ENCODE measurements around the gene RAET1G.

DNA sequence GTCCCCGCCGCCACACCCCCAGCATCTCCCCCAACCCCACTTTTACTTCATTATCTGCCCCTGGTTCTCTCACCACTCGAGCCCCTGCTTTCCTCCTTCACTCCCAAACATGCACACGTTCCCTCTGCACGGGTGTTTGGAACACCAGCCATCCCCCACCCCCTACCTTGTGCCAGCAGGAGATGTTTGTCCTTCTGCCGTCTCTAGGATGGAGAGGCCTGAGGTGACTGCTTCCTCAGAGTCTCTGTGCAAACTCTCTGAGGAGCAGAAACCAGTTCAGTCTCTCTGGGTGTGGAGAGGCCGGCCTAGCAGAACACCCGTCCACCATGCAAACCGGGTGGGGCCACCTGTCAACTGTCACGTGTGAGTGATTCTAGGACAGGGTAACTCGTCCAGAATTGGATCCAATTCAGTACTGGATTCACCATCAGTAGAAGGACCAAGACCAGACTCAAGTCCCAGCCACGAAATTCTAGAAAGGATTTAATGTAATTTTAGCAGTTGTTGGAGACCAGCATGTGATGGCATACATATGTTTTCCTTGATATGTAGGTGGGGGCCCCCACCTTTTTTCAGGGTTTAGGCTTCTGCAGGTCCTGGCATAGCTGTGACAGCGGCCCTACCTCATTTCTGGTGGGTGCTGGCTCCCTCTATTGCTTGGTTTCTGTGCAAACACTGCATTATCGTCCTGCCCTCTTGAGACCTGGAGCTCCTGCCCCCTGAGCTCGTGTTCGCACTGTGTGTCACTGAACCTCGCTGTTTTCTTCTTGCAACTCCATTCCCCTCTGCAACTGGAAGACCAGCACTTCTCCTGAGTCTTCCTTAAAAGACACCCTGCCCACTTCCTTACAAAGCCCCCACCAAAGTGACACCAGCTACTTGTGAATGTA lies 24.8 kb downstream of the RAET1G start, which contains the start of gene RAET1E:
- TF ChIP-seq POLR2A (IDR thresholded peaks at IDR 0.05) = no peak
- TF ChIP-seq, protein P1, sequence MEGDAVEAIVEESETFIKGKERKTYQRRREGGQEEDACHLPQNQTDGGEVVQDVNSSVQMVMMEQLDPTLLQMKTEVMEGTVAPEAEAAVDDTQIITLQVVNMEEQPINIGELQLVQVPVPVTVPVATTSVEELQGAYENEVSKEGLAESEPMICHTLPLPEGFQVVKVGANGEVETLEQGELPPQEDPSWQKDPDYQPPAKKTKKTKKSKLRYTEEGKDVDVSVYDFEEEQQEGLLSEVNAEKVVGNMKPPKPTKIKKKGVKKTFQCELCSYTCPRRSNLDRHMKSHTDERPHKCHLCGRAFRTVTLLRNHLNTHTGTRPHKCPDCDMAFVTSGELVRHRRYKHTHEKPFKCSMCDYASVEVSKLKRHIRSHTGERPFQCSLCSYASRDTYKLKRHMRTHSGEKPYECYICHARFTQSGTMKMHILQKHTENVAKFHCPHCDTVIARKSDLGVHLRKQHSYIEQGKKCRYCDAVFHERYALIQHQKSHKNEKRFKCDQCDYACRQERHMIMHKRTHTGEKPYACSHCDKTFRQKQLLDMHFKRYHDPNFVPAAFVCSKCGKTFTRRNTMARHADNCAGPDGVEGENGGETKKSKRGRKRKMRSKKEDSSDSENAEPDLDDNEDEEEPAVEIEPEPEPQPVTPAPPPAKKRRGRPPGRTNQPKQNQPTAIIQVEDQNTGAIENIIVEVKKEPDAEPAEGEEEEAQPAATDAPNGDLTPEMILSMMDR (IDR thresholded peaks at IDR 0.05) = no peak
